Left colon (tissue), 2 donors: ENCODE measurements around the gene SEH1L. TPM values are rescaled to one million over a fixed set of nuclear protein-coding genes. Genes with fewer than 3 reads are reported as not detected.
A peak's percentile ranks its signal among the peaks of the same experiment; 100 is the strongest.
"Not testable (repeated sequence)": the region's sequence is repeated elsewhere in the genome, so short reads cannot be mapped to it uniquely, and the experiment has no call there.

Source experiments
- ATAC-seq: fragments of 200-7000 bp; cut with Tn5 transposase; one replicate; pipeline ENCODE4 v1.9.1; 2020; ENCODE audit warnings: mild to moderate bottlenecking, moderate library complexity
- DNase-seq, 2 donors: peaks; one replicate each; pipeline ENCODE4 v3.0.0-alpha.2; 2020
- intact Hi-C, 2 donors: fragments of 100-400 bp; cut with DNase I in 1 of 2; cut with micrococcal nuclease in 1 of 2; formaldehyde crosslinking; loops; one replicate each; pipeline versions ENCODE4 v1.11.2 to v1.14.0; 2022; cut with DNase I, micrococcal nuclease
- long read RNA-seq: library from polyadenylated mRNA; unstranded; transcript quantifications from one replicate; pipeline ENCODE4 v2.0.0, GENCODE V29; 2021
- total RNA-seq, 2 donors: library from RNA; stranded (reverse); fragmentation: NEBNext Ultra II Directional; extraction: Animal tissue kit (Norgen Biotek cat#: 25700); gene quantifications; one replicate each; pipeline ENCODE4 v1.2.1, GENCODE V29; 2021
- donor health status: DM: no; HTN: no; CAD: no.
- donor health status: DM: yes; HTN: yes; CAD: no.

The SEH1L gene
- 10 to 100 TPM; 31.3 to 44.1 TPM for total RNA-seq
- long read RNA-seq, full-length matches to known transcripts, result 79 of 96 reads
- long read RNA-seq, partial matches to known transcripts, result 4 of 96 reads
- long read RNA-seq, other reads (novel, unspliced or antisense), result 13 of 96 reads

GRCh38 chr18:12947285-12948049 is at the start of gene SEH1L:
Gene SEH1L (plus strand): TSS chr18:12948011. CDS start chr18:12948122, 111 bp downstream.
- DNase-seq (peak; percentile 99 to 100), ATAC-seq (peak; percentile 91)
- intact Hi-C loops, result no loop called here

GRCh38 chr18:12901208-12901607 is 46.6 kb upstream of the SEH1L start:
- ATAC-seq, DNase-seq, intact Hi-C loops: not testable (repeated sequence)

GRCh38 chr18:12904012-12904516 is 43.7 kb upstream of the SEH1L start:
- intact Hi-C loops, result no loop called here
- no peak for DNase-seq
- no peak for ATAC-seq

- intact Hi-C loops, result no loop called here
- ATAC-seq (no peak), DNase-seq (no peak)
These were observed 41.7 kb upstream of the SEH1L start for GRCh38 chr18:12906119-12906518.

- ATAC-seq (no peak), DNase-seq (no peak)
- intact Hi-C loops, result no loop called here
These were observed 41.0 kb upstream of the SEH1L start for GRCh38 chr18:12906773-12907172.

GRCh38 chr18:12907258-12907925 is 40.4 kb upstream of the SEH1L start:
- no peak for ATAC-seq
- no peak for DNase-seq
- intact Hi-C loops, result no loop called here

- DNase-seq (no peak), ATAC-seq (no peak)
- intact Hi-C loops, result no loop called here
These were observed 39.1 kb upstream of the SEH1L start for GRCh38 chr18:12908706-12909105.

- intact Hi-C loops, result no loop called here
- DNase-seq, result peak in 1 of 2 donors; percentile 40
- peak; percentile 75 for ATAC-seq
These were observed 36.5 kb upstream of the SEH1L start for GRCh38 chr18:12911025-12911928.

GRCh38 chr18:12911929-12912703 is 35.7 kb upstream of the SEH1L start:
- no peak for ATAC-seq
- intact Hi-C loops, result no loop called here
- no peak for DNase-seq

- DNase-seq (no peak), ATAC-seq (no peak)
- intact Hi-C loops, result loop anchor here in 1 of 2 donors (10.0 kb wide), 1 partner anchor 186 kb away; no protein-coding TSS in a partner anchor
These were observed 26.6 kb upstream of the SEH1L start for GRCh38 chr18:12921178-12921577.

- no peak for ATAC-seq
- intact Hi-C loops, result loop anchor here in 1 of 2 donors (10.0 kb wide), 1 partner anchor 187 kb away; no protein-coding TSS in a partner anchor
- no peak for DNase-seq
These were observed 25.5 kb upstream of the SEH1L start for GRCh38 chr18:12922266-12922665.

- intact Hi-C loops, result loop anchor here in 1 of 2 donors (10.0 kb wide), 1 partner anchor 190 kb away; no protein-coding TSS in a partner anchor
- DNase-seq, result no peak
- ATAC-seq, result no peak
These were observed 23.2 kb upstream of the SEH1L start for GRCh38 chr18:12924616-12925015.

- intact Hi-C loops, result loop anchor here in 1 of 2 donors (10.0 kb wide), 1 partner anchor 193 kb away; no protein-coding TSS in a partner anchor
- ATAC-seq, result no peak
- no peak for DNase-seq
These were observed 19.6 kb upstream of the SEH1L start for GRCh38 chr18:12928206-12928605.

- DNase-seq, result no peak
- intact Hi-C loops, result loop anchor here in 1 of 2 donors (10.0 kb wide), 1 partner anchor 194 kb away; no protein-coding TSS in a partner anchor
These were observed 19.2 kb upstream of the SEH1L start for GRCh38 chr18:12928641-12929040.

GRCh38 chr18:12929477-12930083 is 18.2 kb upstream of the SEH1L start:
- DNase-seq (no peak), ATAC-seq (peak; percentile 95)
- intact Hi-C loops, result loop anchor here (5.0 to 10.0 kb wide), 2 partner anchors 195 to 202 kb away; no protein-coding TSS in a partner anchor

More at GRCh38 chr18:12928641-12929040, 19.2 kb upstream of the SEH1L start:
- ATAC-seq, result no peak

GRCh38 chr18:12930376-12930775 is 17.4 kb upstream of the SEH1L start:
- DNase-seq, result no peak
- intact Hi-C loops, result loop anchor here in 1 of 2 donors (5.0 kb wide), 1 partner anchor 203 kb away; no protein-coding TSS in a partner anchor

GRCh38 chr18:12930908-12931307 is 16.9 kb upstream of the SEH1L start:
- ATAC-seq, result no peak
- intact Hi-C loops, result loop anchor here in 1 of 2 donors (5.0 kb wide), 1 partner anchor 204 kb away; no protein-coding TSS in a partner anchor
- DNase-seq, result no peak

More at GRCh38 chr18:12930376-12930775, 17.4 kb upstream of the SEH1L start:
- no peak for ATAC-seq
